Aorta (tissue), 5 donors: ENCODE results near the gene TFEB. TPM values are rescaled to one million over a fixed set of nuclear protein-coding genes. Genes with fewer than 3 reads are reported as not detected.
A peak's percentile ranks its signal among the peaks of the same experiment; 100 is the strongest.

Source experiments
- ATAC-seq: fragments of 200-7000 bp; cut with Tn5 transposase; one replicate; pipeline ENCODE4 v1.9.1; 2022; ENCODE audit warnings: moderate library complexity; ENCODE audit not compliant: low FRiP score
- DNase-seq, 2 donors: peaks; one replicate each; pipeline ENCODE4 v3.0.0-alpha.2; 2020
- H3K27ac ChIP-seq, 2 donors: one replicate each; pipeline ENCODE4 v1.5.1; 2013; ENCODE audit warnings: low read length in 2 of 2, mild to moderate bottlenecking in 2 of 2, moderate library complexity in 2 of 2, control low read depth in 1 of 2, inconsistent platforms in 1 of 2, low read depth in 1 of 2
- H3K27me3 ChIP-seq, 2 donors: one replicate each; pipeline ENCODE4 v1.6.1; 2013; ENCODE audit warnings: control low read depth in 1 of 2, low read length in 1 of 2, mild to moderate bottlenecking in 1 of 2, moderate library complexity in 1 of 2; ENCODE audit not compliant: insufficient read depth in 2 of 2, control insufficient read depth in 1 of 2
- H3K36me3 ChIP-seq, 2 donors: one replicate each; pipeline ENCODE4 v1.6.1; 2013; ENCODE audit warnings: control low read depth in 1 of 2, low read length in 1 of 2, mild to moderate bottlenecking in 1 of 2; ENCODE audit not compliant: insufficient read depth in 2 of 2, control insufficient read depth in 1 of 2
- H3K4me1 ChIP-seq, 2 donors: one replicate each; pipeline ENCODE4 v1.6.1; 2013; ENCODE audit warnings: low read length in 2 of 2, control low read depth in 1 of 2, mild to moderate bottlenecking in 1 of 2, moderate library complexity in 1 of 2; ENCODE audit not compliant: insufficient read depth in 2 of 2, control insufficient read depth in 1 of 2
- H3K4me3 ChIP-seq, 2 donors: one replicate each; pipeline ENCODE4 v1.5.1; 2013; ENCODE audit warnings: low read length in 2 of 2, control low read depth in 1 of 2, mild to moderate bottlenecking in 1 of 2
- H3K9me3 ChIP-seq: one replicate; pipeline ENCODE4 v1.6.1; 2013; ENCODE audit warnings: mild to moderate bottlenecking, low read length; ENCODE audit not compliant: control insufficient read depth
- WGBS, 2 donors: extraction: QIAGEN DNeasy Blood & Tissue Kit; methylation state at CpG; one replicate each; pipeline ENCODE4 v1.1.7; 2013; 5-methylcytosine and 5-hydroxymethylcytosine counted together
- intact Hi-C, 2 donors: fragments of 100-400 bp; cut with DNase I; formaldehyde crosslinking; loops; one replicate each; pipeline versions ENCODE4 v1.14.2 to v1.15.0; 2022
- polyA plus RNA-seq, 2 donors: library from polyadenylated mRNA; stranded (reverse); fragments of 200-250 nt; gene quantifications; one replicate each; pipeline ENCODE4 v1.2.3, GENCODE V29; 2013
- total RNA-seq, 2 donors: library from RNA; stranded (reverse); fragmentation: NEBNext Ultra II Directional; extraction: Animal tissue kit (Norgen Biotek cat#: 25700); gene quantifications; one replicate each; pipeline ENCODE4 v1.2.1, GENCODE V29; 2021
- donor health status: healthy with polysubstance abuse.
- donor health status: Bipolar disorder and iron deficiency.
- donor health status: DM: no; HTN: no; CAD: no.
- donor health status: DM: no; HTN: no; CAD: no.
- donor health status: DM: yes; HTN: yes; CAD: no.

TFEB gene
- total and polyA plus RNA-seq, 4 donors, result 7.3 to 32.1 (median 21.5) TPM

DNA sequence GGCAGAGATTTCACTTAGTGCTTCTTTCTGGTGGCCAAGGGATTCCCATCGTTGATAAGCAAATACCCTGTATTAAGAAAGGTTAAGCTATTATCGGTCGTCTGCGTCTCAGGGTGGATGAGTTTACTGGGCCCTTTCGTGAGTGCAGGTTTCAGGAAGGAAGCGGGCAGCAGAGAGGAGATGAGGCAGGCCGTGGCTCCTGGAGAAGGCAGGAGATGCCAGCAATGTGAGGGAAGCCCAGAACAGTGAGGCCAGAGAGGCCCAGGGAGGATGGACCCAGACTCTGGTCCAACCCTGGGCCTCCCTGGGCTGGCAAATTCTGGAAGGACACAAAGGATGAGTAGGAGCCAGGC is 11.2 kb downstream of the TFEB start:
- ATAC-seq (no peak), DNase-seq (no peak)
- Histone ChIP-seq H3K9me3 (no peaks in the 10 kb centered on the region), H3K4me3 (no peak overlapping the region), H3K36me3 (no peaks in the 10 kb centered on the region), H3K27ac (no peak overlapping the region), H3K4me1 (no peaks in the 10 kb centered on the region), H3K27me3 (no peaks in the 10 kb centered on the region)
- WGBS, 2 donors, result 39 to 43% methylated on average over 7 of the region's 7 CpGs
- intact Hi-C loops, result no loop called here

DNA sequence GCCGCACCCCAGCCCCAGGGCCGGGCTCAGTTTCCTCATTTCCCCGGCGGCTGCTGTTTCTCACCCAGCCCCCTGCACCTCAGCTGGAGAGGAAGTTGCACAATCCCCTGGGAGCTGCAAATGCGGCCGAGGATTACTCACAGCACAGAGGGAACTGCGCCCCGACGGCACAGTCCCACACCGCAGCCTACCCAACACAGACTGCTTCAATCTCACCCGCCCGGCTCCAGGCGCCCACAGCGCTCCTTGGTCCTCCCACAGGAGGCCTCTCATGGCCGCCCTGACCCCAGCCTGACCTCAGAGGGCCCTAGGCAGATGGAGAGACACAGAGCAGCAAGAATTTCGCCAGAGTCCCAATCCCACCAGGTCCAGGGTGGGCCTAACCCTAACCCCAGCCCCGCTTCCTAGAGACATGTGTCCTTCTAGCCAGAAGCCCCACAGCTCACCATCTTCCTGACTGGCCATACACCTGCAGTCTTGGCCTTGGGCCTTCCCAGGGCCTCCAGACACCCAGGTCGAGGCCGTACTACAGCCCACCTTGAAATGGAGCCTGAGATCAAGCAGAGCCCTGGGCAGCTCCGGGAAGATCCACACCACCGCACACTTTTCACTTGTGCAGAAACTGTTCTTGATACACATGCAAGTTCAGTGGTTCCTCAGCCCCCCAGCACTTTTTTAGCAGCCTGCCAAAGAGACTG is 11.7 kb downstream of the TFEB start:
- H3K27ac ChIP-seq, result peak overlapping the region in 1 of 2 donors; percentile 23
- no peak overlapping the region for H3K4me3 ChIP-seq
- intact Hi-C loops, result no loop called here

DNA sequence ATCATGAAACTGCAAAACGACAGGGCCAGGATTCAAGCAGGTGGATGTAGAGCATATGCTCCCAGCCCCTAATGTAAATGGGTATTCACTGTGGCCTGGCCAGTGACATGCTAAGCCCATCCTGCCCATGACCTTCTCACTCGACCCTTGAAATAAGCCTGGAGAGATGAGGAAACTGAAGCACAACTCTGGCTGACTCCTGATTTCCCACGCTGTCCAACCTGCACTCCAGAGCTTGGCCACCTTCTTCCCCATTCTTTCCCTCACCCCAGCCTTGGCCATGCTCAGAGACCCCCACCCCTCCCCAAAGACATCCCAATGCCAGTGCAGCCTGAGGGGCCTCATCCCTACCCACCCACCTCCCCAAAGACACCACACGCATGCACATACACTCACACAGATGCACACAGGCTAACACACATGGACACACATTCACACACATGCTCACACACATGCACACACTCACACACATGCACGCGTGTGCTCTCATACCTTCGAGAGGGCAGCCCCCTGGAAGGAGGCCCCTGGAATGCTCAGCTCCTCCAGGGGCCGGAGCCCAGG is 12.4 kb downstream of the TFEB start:
- 55 to 57% methylated on average over 8 of the region's 8 CpGs for WGBS, 2 donors
- H3K27ac ChIP-seq, result no peak overlapping the region
- no peak overlapping the region for H3K4me3 ChIP-seq

More for the DNA sequence above, 11.7 kb downstream of the TFEB start:
- no peaks in the 10 kb centered on the region for H3K27me3 ChIP-seq
- ATAC-seq, result peak; percentile 79
- no peaks in the 10 kb centered on the region for H3K4me1 ChIP-seq
- H3K36me3 ChIP-seq, result no peaks in the 10 kb centered on the region
- H3K9me3 ChIP-seq, result no peaks in the 10 kb centered on the region
- peak; percentile 92 to 94 for DNase-seq
- WGBS, 2 donors, result 27 to 29% methylated on average over 21 of the region's 21 CpGs

DNA sequence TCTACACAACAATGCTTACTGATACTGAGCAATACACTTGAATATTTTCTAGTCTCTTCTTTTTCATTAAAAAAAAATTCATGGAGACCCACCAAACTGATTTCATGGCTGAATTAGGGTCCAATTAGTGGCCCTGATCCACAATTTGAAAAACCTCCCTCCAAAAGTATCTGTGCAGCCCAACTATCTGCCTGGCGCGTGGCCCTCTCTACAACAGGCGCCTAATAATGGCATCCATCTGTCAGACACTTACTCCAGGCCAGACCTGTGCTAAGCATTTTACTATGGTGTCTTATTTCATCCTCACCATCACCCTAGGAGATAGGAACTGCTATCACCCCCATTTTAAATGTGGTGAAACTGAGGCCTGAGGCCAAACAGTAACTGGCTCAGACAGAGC is 14.0 kb downstream of the TFEB start:
- intact Hi-C loops, result no loop called here
- Histone ChIP-seq H3K4me1 (peaks cover 1 to 3% of the 10 kb centered on the region in 2 donors), H3K27me3 (no peaks in the 10 kb centered on the region), H3K4me3 (no peak overlapping the region), H3K27ac (no peak overlapping the region), H3K36me3 (no peaks in the 10 kb centered on the region), H3K9me3 (no peaks in the 10 kb centered on the region)
- ATAC-seq, result no peak
- DNase-seq, result no peak
- 94 to 98% methylated on average over 3 of the region's 3 CpGs for WGBS, 2 donors

More for the DNA sequence above, 12.4 kb downstream of the TFEB start:
- no peaks in the 10 kb centered on the region for H3K9me3 ChIP-seq
- no peak for DNase-seq
- intact Hi-C loops, result no loop called here
- no peaks in the 10 kb centered on the region for H3K27me3 ChIP-seq
- H3K36me3 ChIP-seq, result no peaks in the 10 kb centered on the region
- H3K4me1 ChIP-seq, result no peaks in the 10 kb centered on the region
- ATAC-seq, result peak; percentile 12

DNA sequence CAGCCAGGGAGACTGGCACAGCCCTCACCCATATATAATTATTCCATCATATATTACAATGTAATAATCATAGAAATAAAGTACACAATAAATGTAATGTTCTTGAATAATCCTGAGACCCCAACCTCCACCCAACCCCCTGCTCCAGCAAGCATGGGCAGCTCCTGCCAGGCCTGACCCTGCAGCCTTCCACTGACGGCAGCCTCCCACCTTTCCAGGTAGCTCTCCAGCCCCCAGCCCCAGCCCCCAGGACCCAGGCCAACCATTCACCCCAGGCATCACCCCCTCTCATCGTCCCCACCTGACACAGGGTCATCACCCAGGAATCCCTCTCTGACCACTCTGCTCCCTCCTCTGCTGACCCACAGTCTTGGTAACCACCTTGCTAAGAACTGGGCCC is 14.6 kb downstream of the TFEB start:
- H3K9me3 ChIP-seq, result no peaks in the 10 kb centered on the region

DNA sequence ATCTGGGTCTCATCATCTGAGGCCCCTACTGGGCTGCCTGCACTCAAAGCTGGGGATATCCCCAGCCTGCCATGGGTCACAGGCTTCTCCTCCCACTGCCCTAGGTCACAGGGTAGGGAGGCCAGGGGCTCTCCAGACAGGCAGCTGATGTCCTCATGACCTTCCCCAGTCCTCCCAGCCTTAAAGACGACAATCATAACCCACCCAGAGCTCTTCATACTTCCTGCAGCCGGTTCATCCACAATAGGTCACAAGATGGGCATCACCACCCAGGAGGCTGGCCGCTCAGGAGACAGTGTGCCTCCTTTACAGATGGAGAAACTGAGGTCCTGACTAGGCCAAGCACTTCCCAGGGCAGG is 15.2 kb downstream of the TFEB start:
- H3K4me1 ChIP-seq, result peaks cover 3 to 5% of the 10 kb centered on the region in 2 donors
- no peaks in the 10 kb centered on the region for H3K27me3 ChIP-seq
- intact Hi-C loops, result no loop called here
- ATAC-seq, result no peak
- WGBS, 2 donors, result 91% methylated on average over 3 of the region's 3 CpGs
- no peaks in the 10 kb centered on the region for H3K9me3 ChIP-seq
- H3K36me3 ChIP-seq, result no peaks in the 10 kb centered on the region
- no peak overlapping the region for H3K4me3 ChIP-seq
- DNase-seq, result no peak
- H3K27ac ChIP-seq, result no peak overlapping the region

More for the DNA sequence above, 14.6 kb downstream of the TFEB start:
- no peak for DNase-seq
- Histone ChIP-seq H3K27me3 (no peaks in the 10 kb centered on the region), H3K27ac (no peak overlapping the region), H3K4me1 (peaks cover 3 to 5% of the 10 kb centered on the region in 2 donors), H3K4me3 (no peak overlapping the region), H3K36me3 (no peaks in the 10 kb centered on the region)
- intact Hi-C loops, result no loop called here
- 93 to 100% methylated on average over 2 of the region's 2 CpGs for WGBS, 2 donors
- no peak for ATAC-seq

DNA sequence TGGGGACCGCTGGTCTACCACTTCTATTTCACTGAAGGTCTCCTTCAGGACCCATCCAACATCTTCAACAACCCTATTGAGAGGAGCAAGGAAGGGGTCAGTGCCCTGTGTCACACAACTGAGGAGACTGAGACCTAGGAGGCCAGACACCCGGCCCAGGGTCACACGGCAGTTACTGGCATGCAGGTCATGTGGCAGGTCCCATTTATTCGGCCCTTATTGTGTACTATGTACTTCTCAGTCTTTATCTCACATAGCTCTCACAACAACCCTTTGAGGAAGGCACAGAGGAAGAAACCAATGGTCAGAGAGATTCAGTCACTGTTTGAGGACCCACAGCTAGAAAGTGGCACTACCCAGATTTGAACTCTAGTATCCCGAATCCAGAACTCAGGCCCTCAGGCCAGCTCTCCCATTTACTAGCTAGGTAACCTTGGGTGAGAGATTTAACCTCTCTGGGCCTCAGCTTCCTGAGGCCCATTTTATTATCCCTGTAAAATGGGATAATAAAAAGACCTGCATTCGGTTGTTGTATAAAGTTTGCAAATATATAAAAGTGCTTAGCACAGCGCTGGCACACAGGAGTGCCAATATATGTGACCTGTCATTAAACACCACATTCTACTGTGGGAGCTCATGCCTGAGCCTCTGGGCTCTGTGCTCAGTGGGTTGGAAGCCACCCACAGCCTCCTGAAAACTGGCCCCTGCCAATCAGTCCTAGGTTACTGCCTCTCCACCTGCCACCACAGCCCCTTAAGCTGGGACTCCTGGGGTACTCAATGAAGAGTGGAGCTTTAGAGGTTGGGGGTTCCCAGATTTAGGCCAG is 15.8 kb downstream of the TFEB start:
- Histone ChIP-seq H3K9me3 (no peaks in the 10 kb centered on the region), H3K4me1 (peaks cover 3 to 5% of the 10 kb centered on the region in 2 donors), H3K36me3 (no peaks in the 10 kb centered on the region), H3K27me3 (no peaks in the 10 kb centered on the region), H3K27ac (no peak overlapping the region), H3K4me3 (no peak overlapping the region)
- ATAC-seq (no peak), DNase-seq (no peak)
- WGBS, 2 donors, result 90 to 91% methylated on average over 7 of the region's 7 CpGs
- intact Hi-C loops, result no loop called here

DNA sequence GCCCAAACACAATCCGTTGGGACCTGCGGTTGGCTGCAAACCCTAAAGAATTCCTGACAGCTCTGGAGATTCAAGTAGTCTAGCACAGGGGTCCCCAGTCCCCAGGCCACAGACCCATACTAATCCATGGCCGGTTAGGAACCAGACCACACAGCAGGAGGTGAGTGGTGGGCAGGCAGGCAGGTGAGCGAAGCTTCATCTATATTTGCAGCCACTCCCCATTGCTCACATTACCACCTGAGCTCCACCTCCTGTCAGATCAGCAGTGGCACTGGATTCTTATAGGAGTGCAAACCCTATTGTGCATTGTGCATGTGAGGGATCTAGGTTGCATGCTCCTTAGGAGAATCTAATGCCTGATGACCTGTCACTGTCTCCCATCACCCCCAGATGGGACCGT is 16.6 kb downstream of the TFEB start:
- Histone ChIP-seq H3K9me3 (no peaks in the 10 kb centered on the region), H3K27me3 (no peaks in the 10 kb centered on the region), H3K4me1 (peaks cover 3 to 5% of the 10 kb centered on the region in 2 donors), H3K27ac (no peak overlapping the region), H3K36me3 (no peaks in the 10 kb centered on the region), H3K4me3 (no peak overlapping the region)
- 53 to 64% methylated on average over 5 of the region's 5 CpGs for WGBS, 2 donors
- DNase-seq (no peak), ATAC-seq (no peak)
- intact Hi-C loops, result no loop called here

DNA sequence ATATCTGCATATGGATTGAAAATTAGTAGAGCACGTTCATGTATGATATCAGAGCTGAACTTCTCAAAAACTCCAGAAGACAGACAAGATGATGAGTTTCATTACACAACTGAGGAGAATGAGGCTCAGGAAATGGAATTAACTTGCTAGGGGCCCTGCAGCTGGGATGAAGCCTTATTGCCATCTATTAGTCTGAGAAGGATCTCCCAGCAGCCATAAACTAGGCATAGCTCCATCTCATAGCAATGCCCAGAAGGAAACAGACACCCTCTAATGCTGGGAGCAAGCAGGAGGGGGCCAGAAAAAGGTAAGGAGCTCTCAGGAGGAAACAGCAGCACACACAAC is 18.0 kb downstream of the TFEB start:
- H3K27ac ChIP-seq, result no peak overlapping the region
- H3K4me3 ChIP-seq, result no peak overlapping the region
- intact Hi-C loops, result no loop called here
- WGBS, 2 donors, result 82 to 89% methylated on average over 1 of the region's 1 CpG
- H3K36me3 ChIP-seq, result no peaks in the 10 kb centered on the region
- peaks cover 3 to 5% of the 10 kb centered on the region in 2 donors for H3K4me1 ChIP-seq
- no peak for DNase-seq
- no peaks in the 10 kb centered on the region for H3K9me3 ChIP-seq
- H3K27me3 ChIP-seq, result no peaks in the 10 kb centered on the region
- no peak for ATAC-seq
